Measurements from ENCODE around the gene STXBP6. TPM values are rescaled to one million over a fixed set of nuclear protein-coding genes. Genes with fewer than 3 reads are reported as not detected.

The STXBP6 gene
- total and polyA plus RNA-seq, 10 of the 15 experiments (the other 5 are each of a cell fraction or from before 2014, with no cell fraction given) = 1.2 to 47.3 (median 1.9) TPM

DNA sequence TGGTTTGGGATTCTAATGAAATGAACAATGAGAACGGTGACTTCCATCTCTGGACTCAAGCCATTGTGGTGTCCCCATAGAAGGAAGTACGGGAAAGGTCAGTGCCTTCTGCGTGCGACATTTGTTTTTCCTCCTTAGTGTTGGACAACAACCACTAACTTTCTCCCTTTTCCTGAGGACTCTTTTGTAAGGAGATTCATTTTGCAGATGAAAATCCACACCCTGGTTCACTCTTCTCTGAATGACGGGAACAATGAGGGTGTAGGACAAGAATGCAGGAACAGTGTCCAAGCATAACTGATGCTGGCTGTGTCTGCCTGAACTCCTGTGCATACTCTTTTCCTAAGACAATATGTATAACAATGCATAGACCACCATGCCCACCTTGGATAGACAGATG is 176.4 kb downstream of the STXBP6 start:
- Histone ChIP-seq H3K9me3 (replicated peaks; ENCODE audit: control insufficient read depth, insufficient read depth, low read length) (no peaks in the 10 kb centered on the region), H4K20me1 (ENCODE audit: control insufficient read depth, insufficient read depth) (no peaks in the 10 kb centered on the region), H3K9ac (ENCODE audit: control insufficient read depth, insufficient read depth, low read length) (no peak overlapping the region), H3K4me2 (ENCODE audit: control insufficient read depth, insufficient read depth) (no peak overlapping the region), H3K79me2 (ENCODE audit: control insufficient read depth, insufficient read depth, low read length) (no peaks in the 10 kb centered on the region), H3K27ac (ENCODE audit: control insufficient read depth, insufficient read depth) (no peak overlapping the region), H3K27me3 (replicated peaks in 1 of 2; ENCODE audit: control insufficient read depth in 2 of 2, insufficient read depth in 2 of 2, low read length in 1 of 2) (no peaks in the 10 kb centered on the region), H3K4me1 (ENCODE audit: control insufficient read depth, insufficient read depth, low read length) (no peaks in the 10 kb centered on the region), H2AFZ (ENCODE audit: control insufficient read depth, low read depth, low read length) (no peak overlapping the region), H3K36me3 (ENCODE audit: control insufficient read depth in 2 of 2, insufficient read depth in 2 of 2, low read length in 1 of 2) (no peaks in the 10 kb centered on the region), H3K4me3 (no peak overlapping the region)
- no TSS peak for BruUV-seq (replicated peaks)
- DNase-seq (ENCODE audit: low read depth, low spot score) (no peak), FAIRE-seq (no peak), ATAC-seq (no peak)
- intact Hi-C loops (cut with micrococcal nuclease; ENCODE audit: unreplicated experiment) (no loop called here), in situ Hi-C loops (cut with MboI) (no loop called here)
- 66% methylated on average over 5 of the region's 5 CpGs for WGBS (ENCODE audit: insufficient coverage, insufficient replicate concordance, low lambda C conversion rate, missing lambda C conversion rate)
- ChIA-PET SMC1A (ENCODE audit: uncharacterized antibody, unreplicated experiment) (no interaction called here), CTCF (no interaction called here), POLR2A (no interaction called here), RAD21 (ENCODE audit: unreplicated experiment) (no interaction called here)
- TF ChIP-seq, protein P1, sequence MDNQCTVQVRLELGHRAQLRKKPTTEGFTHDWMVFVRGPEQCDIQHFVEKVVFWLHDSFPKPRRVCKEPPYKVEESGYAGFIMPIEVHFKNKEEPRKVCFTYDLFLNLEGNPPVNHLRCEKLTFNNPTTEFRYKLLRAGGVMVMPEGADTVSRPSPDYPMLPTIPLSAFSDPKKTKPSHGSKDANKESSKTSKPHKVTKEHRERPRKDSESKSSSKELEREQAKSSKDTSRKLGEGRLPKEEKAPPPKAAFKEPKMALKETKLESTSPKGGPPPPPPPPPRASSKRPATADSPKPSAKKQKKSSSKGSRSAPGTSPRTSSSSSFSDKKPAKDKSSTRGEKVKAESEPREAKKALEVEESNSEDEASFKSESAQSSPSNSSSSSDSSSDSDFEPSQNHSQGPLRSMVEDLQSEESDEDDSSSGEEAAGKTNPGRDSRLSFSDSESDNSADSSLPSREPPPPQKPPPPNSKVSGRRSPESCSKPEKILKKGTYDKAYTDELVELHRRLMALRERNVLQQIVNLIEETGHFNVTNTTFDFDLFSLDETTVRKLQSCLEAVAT (IDR thresholded peaks at IDR 0.05) = no peak
- TF ChIP-seq SIN3A (IDR thresholded peaks at IDR 0.05; ENCODE audit: low read depth, low read length) (no peak), FOXM1 (IDR thresholded peaks at IDR 0.05; ENCODE audit: low read depth, low read length) (no peak), NR2C1 (IDR thresholded peaks at IDR 0.05) (no peak), SMAD1 (IDR thresholded peaks at IDR 0.05; ENCODE audit: low read depth, partially characterized antibody) (no peak), HCFC1 (IDR thresholded peaks at IDR 0.05; ENCODE audit: low read length) (no peak), POLR2A (IDR thresholded peaks at IDR 0.05; ENCODE audit: low read depth, low read length) (no peak), CHD4 (IDR thresholded peaks at IDR 0.05) (no peak), CHD2 (IDR thresholded peaks at IDR 0.05; ENCODE audit: borderline replicate concordance, low read depth, low read length) (no peak), NFYA (IDR thresholded peaks at IDR 0.05; ENCODE audit: borderline replicate concordance, low read depth, low read length) (no peak), SREBF2 (IDR thresholded peaks at IDR 0.05; ENCODE audit: low read length) (no peak)
- TF ChIP-seq, protein P2, sequence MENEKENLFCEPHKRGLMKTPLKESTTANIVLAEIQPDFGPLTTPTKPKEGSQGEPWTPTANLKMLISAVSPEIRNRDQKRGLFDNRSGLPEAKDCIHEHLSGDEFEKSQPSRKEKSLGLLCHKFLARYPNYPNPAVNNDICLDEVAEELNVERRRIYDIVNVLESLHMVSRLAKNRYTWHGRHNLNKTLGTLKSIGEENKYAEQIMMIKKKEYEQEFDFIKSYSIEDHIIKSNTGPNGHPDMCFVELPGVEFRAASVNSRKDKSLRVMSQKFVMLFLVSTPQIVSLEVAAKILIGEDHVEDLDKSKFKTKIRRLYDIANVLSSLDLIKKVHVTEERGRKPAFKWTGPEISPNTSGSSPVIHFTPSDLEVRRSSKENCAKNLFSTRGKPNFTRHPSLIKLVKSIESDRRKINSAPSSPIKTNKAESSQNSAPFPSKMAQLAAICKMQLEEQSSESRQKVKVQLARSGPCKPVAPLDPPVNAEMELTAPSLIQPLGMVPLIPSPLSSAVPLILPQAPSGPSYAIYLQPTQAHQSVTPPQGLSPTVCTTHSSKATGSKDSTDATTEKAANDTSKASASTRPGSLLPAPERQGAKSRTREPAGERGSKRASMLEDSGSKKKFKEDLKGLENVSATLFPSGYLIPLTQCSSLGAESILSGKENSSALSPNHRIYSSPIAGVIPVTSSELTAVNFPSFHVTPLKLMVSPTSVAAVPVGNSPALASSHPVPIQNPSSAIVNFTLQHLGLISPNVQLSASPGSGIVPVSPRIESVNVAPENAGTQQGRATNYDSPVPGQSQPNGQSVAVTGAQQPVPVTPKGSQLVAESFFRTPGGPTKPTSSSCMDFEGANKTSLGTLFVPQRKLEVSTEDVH (IDR thresholded peaks at IDR 0.05; ENCODE audit: low read depth, partially characterized antibody) = no peak
- TF ChIP-seq, protein P3, sequence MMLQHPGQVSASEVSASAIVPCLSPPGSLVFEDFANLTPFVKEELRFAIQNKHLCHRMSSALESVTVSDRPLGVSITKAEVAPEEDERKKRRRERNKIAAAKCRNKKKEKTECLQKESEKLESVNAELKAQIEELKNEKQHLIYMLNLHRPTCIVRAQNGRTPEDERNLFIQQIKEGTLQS (IDR thresholded peaks at IDR 0.05; ENCODE audit: borderline replicate concordance, extremely low read depth, low read depth, low read length) = no peak
- TF ChIP-seq, protein P4, sequence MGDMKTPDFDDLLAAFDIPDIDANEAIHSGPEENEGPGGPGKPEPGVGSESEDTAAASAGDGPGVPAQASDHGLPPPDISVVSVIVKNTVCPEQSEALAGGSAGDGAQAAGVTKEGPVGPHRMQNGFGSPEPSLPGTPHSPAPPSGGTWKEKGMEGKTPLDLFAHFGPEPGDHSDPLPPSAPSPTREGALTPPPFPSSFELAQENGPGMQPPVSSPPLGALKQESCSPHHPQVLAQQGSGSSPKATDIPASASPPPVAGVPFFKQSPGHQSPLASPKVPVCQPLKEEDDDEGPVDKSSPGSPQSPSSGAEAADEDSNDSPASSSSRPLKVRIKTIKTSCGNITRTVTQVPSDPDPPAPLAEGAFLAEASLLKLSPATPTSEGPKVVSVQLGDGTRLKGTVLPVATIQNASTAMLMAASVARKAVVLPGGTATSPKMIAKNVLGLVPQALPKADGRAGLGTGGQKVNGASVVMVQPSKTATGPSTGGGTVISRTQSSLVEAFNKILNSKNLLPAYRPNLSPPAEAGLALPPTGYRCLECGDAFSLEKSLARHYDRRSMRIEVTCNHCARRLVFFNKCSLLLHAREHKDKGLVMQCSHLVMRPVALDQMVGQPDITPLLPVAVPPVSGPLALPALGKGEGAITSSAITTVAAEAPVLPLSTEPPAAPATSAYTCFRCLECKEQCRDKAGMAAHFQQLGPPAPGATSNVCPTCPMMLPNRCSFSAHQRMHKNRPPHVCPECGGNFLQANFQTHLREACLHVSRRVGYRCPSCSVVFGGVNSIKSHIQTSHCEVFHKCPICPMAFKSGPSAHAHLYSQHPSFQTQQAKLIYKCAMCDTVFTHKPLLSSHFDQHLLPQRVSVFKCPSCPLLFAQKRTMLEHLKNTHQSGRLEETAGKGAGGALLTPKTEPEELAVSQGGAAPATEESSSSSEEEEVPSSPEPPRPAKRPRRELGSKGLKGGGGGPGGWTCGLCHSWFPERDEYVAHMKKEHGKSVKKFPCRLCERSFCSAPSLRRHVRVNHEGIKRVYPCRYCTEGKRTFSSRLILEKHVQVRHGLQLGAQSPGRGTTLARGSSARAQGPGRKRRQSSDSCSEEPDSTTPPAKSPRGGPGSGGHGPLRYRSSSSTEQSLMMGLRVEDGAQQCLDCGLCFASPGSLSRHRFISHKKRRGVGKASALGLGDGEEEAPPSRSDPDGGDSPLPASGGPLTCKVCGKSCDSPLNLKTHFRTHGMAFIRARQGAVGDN (IDR thresholded peaks at IDR 0.05) = no peak
